SH-SY5Y (cell line): ENCODE measurements around the gene DNAJC19.

Experiments
- GATA2 ChIP-seq: IDR thresholded peaks from 2 replicates; pipeline ENCODE4 v1.6.1; 2011; ENCODE audit warnings: mild to moderate bottlenecking, low read depth, low read length
- GATA3 ChIP-seq: IDR thresholded peaks from 2 replicates; pipeline ENCODE4 v1.6.1; 2011; ENCODE audit warnings: low read depth, mild to moderate bottlenecking, low read length, moderate library complexity

The DNAJC19 gene

GRCh38 chr3:180977498-180977897, 12.0 kb downstream of the DNAJC19 start:
- TF ChIP-seq GATA2: no peak
- TF ChIP-seq GATA3: no peak

- TF ChIP-seq GATA2 (no peak), GATA3 (no peak)
These were observed 15.2 kb downstream of the DNAJC19 start for GRCh38 chr3:180974286-180974685.

- TF ChIP-seq GATA3 (no peak), GATA2 (no peak)
These were observed 16.0 kb downstream of the DNAJC19 start for GRCh38 chr3:180973543-180973942.

- no peak for TF ChIP-seq GATA2
- TF ChIP-seq GATA3: no peak
These were observed 18.6 kb downstream of the DNAJC19 start for GRCh38 chr3:180970931-180971330.

- TF ChIP-seq GATA2 (no peak), GATA3 (no peak)
These were observed 27.0 kb downstream of the DNAJC19 start for GRCh38 chr3:180962530-180962929.

- TF ChIP-seq GATA2 (no peak), GATA3 (no peak)
These were observed 28.0 kb downstream of the DNAJC19 start for GRCh38 chr3:180961552-180961951.

- TF ChIP-seq GATA3 (no peak), GATA2 (no peak)
These were observed 28.4 kb downstream of the DNAJC19 start for GRCh38 chr3:180961087-180961486.

GRCh38 chr3:180959691-180960090, 29.8 kb downstream of the DNAJC19 start:
- TF ChIP-seq GATA3 (no peak), GATA2 (no peak)

- no peak for TF ChIP-seq GATA2
- TF ChIP-seq GATA3: no peak
These were observed 41.7 kb downstream of the DNAJC19 start for GRCh38 chr3:180947761-180948390.

GRCh38 chr3:180940826-180941225, 48.7 kb downstream of the DNAJC19 start:
- TF ChIP-seq GATA3 (no peak), GATA2 (no peak)

GRCh38 chr3:180934638-180935037, 54.9 kb downstream of the DNAJC19 start:
- no peak for TF ChIP-seq GATA3
- TF ChIP-seq GATA2: no peak
